Osteocyte (in vitro differentiated cells): ENCODE results near the gene SND1. TPM values are rescaled to one million over a fixed set of nuclear protein-coding genes. Genes with fewer than 3 reads are reported as not detected.

Experiments
- DNase-seq: peaks from one replicate; pipeline ENCODE4 v3.0.0; 2021; ENCODE audit warnings: mixed read lengths; ENCODE audit not compliant: unreplicated experiment; ENCODE audit errors: extremely low spot score
- H3K27ac Mint-ChIP-seq: one replicate; pipeline ENCODE4 v1.8.0; 2021; ENCODE audit warnings: mild to moderate bottlenecking, mixed read lengths; ENCODE audit not compliant: unreplicated experiment
- H3K27me3 Mint-ChIP-seq: one replicate; pipeline ENCODE4 v1.8.0; 2021; ENCODE audit warnings: mixed read lengths; ENCODE audit not compliant: unreplicated experiment
- H3K36me3 Mint-ChIP-seq: one replicate; pipeline ENCODE4 v1.8.0; 2021; ENCODE audit warnings: mixed read lengths; ENCODE audit not compliant: unreplicated experiment
- H3K4me1 Mint-ChIP-seq: one replicate; pipeline ENCODE4 v1.8.0; 2021; ENCODE audit warnings: mixed read lengths; ENCODE audit not compliant: unreplicated experiment
- H3K4me3 Mint-ChIP-seq: one replicate; pipeline ENCODE4 v1.8.0; 2021; ENCODE audit warnings: mild to moderate bottlenecking, moderate library complexity, mixed read lengths; ENCODE audit not compliant: unreplicated experiment
- H3K9me3 Mint-ChIP-seq: one replicate; pipeline ENCODE4 v1.8.0; 2021; ENCODE audit warnings: mixed read lengths; ENCODE audit not compliant: unreplicated experiment
- total RNA-seq: library from RNA; stranded (reverse); gene quantifications from 2 replicates; pipeline ENCODE4 v1.2.1, GENCODE V29; 2021
- TF ChIP-seq, protein P1 (sequence below): fragments of 200-600 bp; sonication (generic); IDR thresholded peaks from 2 replicates; pipeline ENCODE4 v1.5.0; 2021; ENCODE audit warnings: antibody characterized with exemption, mild to moderate bottlenecking, moderate library complexity

SND1 gene
- total RNA-seq, 1 donor from 2014 or later = 229 TPM

DNA sequence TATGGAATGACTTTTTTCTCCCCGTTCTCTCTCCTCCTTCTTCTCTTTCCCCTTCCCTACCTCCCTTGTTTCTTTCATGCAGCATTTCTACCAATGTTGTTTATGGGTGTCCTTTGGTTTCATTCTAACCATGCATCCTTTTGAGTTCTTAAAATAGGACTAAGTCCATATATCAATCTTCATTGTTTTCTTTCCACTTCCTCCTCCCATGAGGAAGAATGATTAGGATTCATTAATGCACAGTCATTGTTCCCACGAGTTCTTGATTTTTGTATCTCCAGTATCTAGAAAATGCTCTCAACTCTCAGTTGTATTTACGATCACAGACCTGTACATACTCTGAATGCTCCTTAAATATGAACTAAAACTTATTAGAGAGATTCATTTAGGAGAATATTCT is 226.0 kb downstream of the SND1 start:
- Mint-ChIP-seq H3K27me3 (no peaks in the 10 kb centered on the region), H3K4me3 (no peak overlapping the region), H3K9me3 (no peaks in the 10 kb centered on the region), H3K27ac (no peak overlapping the region), H3K36me3 (no peaks in the 10 kb centered on the region), H3K4me1 (peaks cover 4% of the 10 kb centered on the region)
- TF ChIP-seq, protein P1, sequence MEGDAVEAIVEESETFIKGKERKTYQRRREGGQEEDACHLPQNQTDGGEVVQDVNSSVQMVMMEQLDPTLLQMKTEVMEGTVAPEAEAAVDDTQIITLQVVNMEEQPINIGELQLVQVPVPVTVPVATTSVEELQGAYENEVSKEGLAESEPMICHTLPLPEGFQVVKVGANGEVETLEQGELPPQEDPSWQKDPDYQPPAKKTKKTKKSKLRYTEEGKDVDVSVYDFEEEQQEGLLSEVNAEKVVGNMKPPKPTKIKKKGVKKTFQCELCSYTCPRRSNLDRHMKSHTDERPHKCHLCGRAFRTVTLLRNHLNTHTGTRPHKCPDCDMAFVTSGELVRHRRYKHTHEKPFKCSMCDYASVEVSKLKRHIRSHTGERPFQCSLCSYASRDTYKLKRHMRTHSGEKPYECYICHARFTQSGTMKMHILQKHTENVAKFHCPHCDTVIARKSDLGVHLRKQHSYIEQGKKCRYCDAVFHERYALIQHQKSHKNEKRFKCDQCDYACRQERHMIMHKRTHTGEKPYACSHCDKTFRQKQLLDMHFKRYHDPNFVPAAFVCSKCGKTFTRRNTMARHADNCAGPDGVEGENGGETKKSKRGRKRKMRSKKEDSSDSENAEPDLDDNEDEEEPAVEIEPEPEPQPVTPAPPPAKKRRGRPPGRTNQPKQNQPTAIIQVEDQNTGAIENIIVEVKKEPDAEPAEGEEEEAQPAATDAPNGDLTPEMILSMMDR = no peak
- DNase-seq = no peak

DNA sequence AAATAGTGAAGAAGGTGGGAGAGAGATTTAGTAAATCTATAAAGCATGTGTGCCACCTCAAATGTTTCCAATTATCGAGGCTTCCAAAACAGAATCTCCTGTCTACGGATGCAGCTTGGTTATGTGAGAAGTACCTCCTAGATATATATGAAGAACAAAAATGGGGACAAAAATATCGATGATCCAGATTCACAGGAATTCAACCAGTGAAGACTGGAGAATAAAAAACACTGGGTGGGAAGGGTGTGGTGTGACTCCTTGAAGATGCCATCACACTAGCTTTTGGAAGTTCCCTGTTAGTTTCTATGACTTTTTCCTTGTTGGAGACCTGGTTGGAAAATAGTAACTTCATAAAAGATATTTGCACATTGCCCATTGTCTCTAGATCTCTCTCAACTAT is 226.8 kb downstream of the SND1 start:
- H3K4me3 Mint-ChIP-seq = no peak overlapping the region
- H3K4me1 Mint-ChIP-seq = peaks cover 4% of the 10 kb centered on the region
- peaks cover 2% of the 10 kb centered on the region for H3K36me3 Mint-ChIP-seq
- no peaks in the 10 kb centered on the region for H3K27me3 Mint-ChIP-seq
- H3K9me3 Mint-ChIP-seq = no peaks in the 10 kb centered on the region
- no peak for DNase-seq
- TF ChIP-seq, protein P1 = no peak
- no peak overlapping the region for H3K27ac Mint-ChIP-seq

DNA sequence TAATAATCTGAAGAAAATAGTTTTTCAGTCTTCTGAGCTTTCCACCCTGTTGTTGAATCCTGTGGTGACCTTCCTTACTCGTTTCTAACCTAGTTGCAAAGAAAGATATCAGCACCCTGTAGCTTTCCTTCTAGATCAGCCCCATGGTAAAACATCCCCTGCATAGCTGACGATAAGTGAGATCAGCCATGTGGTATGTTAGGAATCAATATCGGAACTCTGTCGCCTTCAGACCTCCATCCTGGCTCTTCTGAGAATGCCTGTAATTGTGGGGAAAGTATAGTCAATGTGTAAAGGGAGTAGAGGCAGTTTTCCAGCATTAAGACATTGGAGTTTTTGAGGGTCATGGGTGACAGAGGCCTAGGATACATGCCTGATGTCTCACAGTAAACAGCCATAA is 227.4 kb downstream of the SND1 start:
- TF ChIP-seq, protein P1 = no peak
- peaks cover 4% of the 10 kb centered on the region for H3K4me1 Mint-ChIP-seq
- H3K9me3 Mint-ChIP-seq = no peaks in the 10 kb centered on the region
- no peak overlapping the region for H3K27ac Mint-ChIP-seq
- no peaks in the 10 kb centered on the region for H3K27me3 Mint-ChIP-seq
- H3K36me3 Mint-ChIP-seq = peaks cover 2% of the 10 kb centered on the region
- H3K4me3 Mint-ChIP-seq = no peak overlapping the region
- DNase-seq = no peak

DNA sequence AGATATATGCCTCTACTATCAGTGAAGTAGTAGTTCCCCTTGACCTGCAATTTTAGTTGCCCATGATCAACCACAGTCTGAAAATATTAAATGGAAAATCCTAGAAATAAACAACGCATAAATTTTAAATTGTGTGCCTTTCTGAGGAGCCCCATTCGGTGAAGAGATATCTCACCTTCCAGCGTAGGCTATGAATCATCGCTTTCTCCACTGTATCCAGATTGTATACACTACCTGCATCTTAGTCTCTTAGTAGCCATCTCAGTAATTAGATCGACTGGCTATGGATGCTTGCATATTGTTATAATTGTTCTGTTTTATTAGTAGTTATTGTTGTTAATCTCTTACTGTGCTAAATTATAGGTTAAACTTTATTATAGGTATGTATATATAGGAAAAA is 227.9 kb downstream of the SND1 start:
- Mint-ChIP-seq H3K27ac (no peak overlapping the region), H3K4me1 (peaks cover 5% of the 10 kb centered on the region), H3K9me3 (no peaks in the 10 kb centered on the region), H3K4me3 (no peak overlapping the region), H3K27me3 (no peaks in the 10 kb centered on the region), H3K36me3 (peaks cover 2% of the 10 kb centered on the region)
- no peak for DNase-seq
- TF ChIP-seq, protein P1 = no peak

DNA sequence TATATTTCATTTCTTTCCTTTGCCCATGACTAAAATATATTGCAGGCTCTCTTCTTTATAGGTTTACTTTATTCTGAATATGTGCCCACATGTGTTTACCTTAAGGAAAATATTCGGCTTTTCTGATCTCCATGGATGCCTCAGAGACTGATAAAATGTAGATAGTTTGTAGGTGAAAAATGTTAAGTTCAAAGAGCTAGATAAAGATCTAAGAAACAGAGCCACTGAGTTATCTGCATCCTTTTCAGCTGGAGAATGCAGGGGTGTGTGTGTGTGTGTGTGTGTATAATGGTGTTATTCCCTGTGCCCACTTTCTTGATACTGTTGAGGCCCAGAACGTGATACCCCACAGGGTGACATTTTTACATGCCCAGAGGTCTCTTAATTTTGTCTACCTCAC is 228.5 kb downstream of the SND1 start:
- Mint-ChIP-seq H3K27me3 (no peaks in the 10 kb centered on the region), H3K36me3 (peaks cover 2% of the 10 kb centered on the region), H3K27ac (no peak overlapping the region), H3K4me1 (peaks cover 7% of the 10 kb centered on the region), H3K9me3 (no peaks in the 10 kb centered on the region), H3K4me3 (no peak overlapping the region)
- DNase-seq = no peak
- TF ChIP-seq, protein P1 = no peak
